HG03025 (cell line): Measurements from ENCODE around the gene DRAP1.

Experiments
- ATAC-seq: cut with Tn5 transposase; IDR thresholded peaks from one replicate; pipeline ENCODE4 v1.9.1; 2021; ENCODE audit warnings: mild to moderate bottlenecking, moderate library complexity; ENCODE audit not compliant: unreplicated experiment, low FRiP score

Gene DRAP1

DNA sequence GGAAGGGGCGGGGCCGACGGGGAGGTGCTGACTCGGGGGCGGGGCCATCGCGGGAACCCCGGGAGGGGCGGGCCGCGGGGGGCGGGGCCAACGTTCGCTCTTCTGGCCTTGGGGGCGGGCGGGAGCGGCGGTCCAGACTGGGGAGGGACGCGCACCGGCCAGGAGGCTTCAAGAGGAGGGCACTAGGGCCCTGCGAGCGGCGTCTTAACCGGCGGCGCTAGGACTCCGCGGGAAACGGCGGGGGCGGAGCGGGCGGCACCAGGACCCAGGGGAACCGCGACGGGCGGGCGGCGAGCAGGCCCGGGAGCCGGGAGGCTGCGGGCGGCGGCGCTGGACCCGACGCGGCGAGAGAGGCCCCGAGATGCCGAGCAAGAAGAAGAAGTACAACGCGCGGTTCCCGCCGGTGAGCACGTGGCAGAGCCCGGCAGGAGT is at the start of gene DRAP1:
TSS of gene DRAP1 (plus strand) at position 286 of the 432 bp plus-strand sequence. CDS start at position 362, 76 bp downstream.
- ATAC-seq, result peak; percentile 73

- ATAC-seq, result no peak
Observed at GRCh38 chr11:65869643-65870306, 49.5 kb upstream of the DRAP1 start.

DNA sequence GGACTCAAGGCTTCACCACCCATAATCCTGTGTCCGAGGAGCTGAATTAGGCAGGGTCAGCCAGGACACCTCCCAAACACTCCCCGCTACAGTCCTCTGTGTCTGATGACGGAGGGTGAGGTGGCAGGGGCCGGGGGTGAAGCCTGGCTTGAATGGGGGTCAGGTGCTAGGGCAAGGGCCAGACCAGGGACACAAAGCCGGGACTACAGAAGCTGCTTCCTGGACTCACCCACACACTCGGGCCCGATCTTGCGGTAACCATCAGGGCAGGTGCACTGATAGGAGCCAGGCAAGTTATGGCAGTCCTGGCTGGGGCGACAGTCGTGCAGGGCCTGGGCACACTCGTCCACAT is 48.9 kb upstream of the DRAP1 start:
- no peak for ATAC-seq

DNA sequence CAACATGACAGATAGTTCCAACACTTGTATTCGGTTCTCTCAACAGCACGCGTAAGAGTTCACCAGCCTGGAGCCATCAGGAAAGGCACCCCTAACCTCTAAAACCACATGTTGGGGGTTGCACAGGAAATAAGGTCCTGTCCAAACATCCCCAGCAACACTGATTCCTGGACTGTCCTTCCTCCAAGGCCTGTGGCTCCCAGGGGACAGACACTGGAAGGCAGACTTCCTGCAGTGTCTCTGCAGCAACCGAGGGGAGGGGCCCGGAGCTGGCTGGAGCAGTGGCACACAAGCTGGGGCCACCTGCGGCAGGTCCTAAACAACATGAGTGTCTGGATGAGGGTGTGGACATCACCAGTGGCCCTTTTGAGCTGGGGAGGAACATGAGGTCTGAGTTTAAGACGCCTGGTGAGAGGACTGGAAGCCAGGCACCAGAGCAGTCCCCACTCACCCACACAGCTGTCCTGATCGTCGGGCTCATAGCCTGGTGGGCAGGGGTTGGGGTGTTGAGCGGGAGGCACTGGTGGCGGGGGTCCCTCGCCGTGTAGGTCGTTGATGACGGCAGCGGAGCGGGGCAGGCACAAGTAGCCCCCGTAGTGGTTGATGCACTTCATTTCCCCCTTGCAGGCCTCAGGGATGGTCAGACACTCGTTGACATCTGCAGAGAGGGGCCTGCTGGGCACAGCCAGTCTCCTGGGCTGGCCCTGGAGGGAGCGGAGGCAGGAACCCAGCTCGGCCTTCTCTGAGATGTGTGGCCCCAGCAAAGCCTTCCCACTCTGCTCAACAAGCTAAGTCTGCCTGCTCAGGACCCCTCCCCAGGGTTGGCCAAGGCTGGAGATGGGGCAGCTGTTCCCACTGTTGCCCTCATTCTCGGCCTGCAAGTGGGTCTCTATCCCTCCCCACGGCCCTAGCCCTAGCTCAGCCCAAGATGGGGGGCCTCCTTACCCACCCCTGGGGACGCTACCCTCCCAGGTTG is 48.2 kb upstream of the DRAP1 start:
- ATAC-seq, result no peak

- no peak for ATAC-seq
Observed at GRCh38 chr11:65871811-65872548, 47.2 kb upstream of the DRAP1 start.

DNA sequence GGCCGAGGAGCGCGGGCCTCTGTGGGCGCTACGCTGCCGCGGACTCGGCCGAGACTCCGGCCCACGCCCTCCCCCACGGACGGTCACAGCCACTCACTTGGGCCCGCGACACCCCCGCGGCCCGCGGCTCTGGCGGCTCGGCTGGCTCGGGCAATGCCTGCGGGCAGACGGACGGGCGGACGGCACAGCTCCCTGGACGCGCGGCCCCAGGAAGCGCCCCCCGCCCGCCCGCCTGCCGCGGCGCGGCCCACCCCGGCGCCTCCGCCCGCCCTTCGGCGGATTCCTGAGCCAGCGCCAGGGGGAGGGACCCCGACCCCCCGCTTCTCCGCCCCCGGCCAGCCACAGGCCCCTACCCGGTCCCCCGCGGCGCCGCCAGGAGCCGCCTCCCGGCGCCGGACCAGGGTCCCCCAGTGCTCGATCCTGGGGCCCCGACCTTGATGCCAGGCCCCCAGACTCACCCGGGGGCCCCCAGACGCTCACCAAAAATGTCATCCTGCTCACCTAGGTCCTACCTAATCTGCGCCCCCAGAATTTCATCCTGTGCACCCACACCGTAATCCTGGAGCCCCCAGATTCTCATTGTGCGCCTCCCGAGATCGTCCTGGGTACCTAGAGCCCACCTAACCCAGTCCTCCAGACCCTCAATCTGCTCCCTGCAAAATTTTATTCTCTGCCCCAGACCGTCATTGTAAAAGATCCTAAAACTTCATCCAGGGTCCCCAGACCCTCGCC is 46.5 kb upstream of the DRAP1 start, which contains the start of gene EFEMP2:
TSS of gene EFEMP2 (minus strand) at position 215 of the 732 bp plus-strand sequence. CDS start 446 bp downstream, outside the sequence.
- ATAC-seq, result no peak

DNA sequence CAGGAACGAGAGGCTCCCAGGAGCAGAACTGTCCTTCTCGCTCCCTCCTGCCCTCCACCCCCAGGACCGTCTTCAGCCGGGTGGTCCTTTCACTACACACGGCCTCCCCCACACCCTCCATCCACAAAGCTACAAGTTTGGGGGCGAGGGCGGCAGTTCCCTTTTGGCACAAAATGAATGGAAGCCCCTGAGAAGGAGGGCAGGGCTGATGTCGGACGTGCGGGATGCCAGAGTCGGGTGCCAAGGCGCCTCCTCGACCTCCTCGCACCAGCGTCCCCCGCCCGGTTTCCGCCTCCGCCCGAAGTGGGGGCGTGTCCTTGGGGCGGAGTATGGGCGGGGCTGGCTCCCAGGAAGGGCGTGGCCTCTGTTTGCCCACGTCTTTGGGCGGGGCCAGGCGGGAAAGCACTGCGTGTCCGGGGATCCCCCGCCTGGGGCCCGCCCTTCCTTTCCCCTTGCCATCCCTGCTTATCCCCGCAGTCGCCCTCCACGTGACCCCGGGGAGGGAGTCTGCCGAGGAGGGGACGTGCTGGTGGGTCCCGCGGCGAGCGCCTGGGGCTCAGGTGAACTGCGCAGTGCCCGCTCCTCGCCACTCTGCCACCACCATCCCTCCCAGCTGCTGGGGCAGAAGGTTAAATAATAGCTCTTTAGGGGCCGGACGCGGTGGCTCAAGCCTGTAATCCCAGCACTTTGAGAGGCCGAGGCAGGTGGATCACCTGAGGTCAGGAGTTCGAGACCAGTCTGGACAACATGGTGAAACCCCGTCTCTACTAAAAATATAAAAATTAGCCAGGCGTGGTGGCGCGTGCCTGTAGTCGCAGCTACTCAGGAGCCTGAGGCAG is 45.7 kb upstream of the DRAP1 start:
- ATAC-seq, result peak; percentile 65

- ATAC-seq, result no peak
Observed at GRCh38 chr11:65879617-65880016, 39.6 kb upstream of the DRAP1 start, which contains the start of gene CTSW. Gene CTSW, plus strand, starts transcription at chr11:65879837. Its CDS starts 18 bp downstream, at chr11:65879855.

DNA sequence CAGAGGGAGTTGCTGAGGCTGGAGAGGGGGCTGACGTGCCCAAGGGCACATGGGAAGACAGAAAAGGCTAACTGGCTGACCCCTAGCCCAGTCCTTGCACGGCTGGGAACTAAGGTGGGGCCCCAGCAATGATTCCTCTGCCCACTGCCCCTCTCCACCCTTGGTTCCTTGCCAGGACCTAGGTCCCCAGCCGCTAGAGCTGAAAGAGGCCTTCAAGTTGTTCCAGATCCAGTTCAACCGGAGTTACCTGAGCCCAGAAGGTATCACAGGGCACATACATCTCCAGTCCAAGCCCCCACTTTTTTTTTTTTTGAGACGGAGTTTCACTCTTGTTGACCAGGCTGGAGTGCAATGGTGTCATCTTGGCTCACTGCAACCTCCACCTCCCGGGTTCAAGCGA is 39.2 kb upstream of the DRAP1 start:
- no peak for ATAC-seq

DNA sequence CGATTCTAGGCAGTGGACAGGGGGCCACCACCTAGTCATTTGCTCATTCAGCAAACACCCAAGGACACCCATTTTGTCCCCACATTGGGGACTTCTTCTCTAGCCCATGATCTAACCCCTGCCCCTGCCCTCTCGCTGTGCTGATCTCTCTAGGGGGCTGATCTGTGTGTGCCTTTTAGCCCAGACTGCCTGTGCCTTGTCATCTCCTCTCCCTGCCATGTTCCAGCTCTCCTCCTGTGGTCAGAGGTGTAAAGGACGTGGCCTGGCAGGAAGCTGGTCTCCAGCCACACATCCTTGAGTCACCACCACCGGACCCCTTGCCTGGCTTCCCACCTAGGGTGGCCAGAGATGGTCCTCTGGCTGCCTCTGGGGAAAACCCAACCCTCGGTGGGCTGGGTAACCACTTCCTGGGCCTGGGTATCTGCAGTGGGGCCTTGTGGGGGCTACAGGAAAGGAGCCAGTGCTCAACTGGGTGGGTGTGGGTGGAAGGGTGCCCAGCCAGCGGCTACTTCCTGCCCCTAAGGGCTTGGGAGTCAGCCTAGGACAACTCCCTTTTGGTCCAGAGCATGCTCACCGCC is 38.3 kb upstream of the DRAP1 start:
- no peak for ATAC-seq

- ATAC-seq, result no peak
Observed at GRCh38 chr11:65882120-65883057, 36.8 kb upstream of the DRAP1 start.

- no peak for ATAC-seq
Observed at GRCh38 chr11:65883058-65883761, 36.0 kb upstream of the DRAP1 start.

- no peak for ATAC-seq
Observed at GRCh38 chr11:65883786-65884715, 35.2 kb upstream of the DRAP1 start.

DNA sequence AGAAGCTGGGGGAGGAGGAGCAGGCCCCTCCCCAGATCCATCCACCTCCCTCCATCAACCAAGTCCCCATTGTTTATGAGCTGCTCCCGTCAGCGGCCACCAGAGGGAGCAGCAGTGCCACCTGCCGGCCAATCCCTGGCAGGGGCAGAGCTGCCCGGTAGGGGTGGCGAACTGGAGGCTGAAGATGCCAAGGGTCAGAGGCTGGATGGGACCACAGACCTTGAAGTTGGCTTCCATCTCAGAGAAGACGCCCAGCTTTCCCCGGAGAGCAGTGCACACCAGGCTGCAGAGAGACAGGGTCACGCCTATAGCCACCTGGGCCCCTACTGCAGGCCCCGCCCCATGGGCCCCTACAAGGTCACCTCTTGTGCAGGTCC is 34.5 kb upstream of the DRAP1 start:
- no peak for ATAC-seq

GRCh38 chr11:65885231-65885630 is 34.0 kb upstream of the DRAP1 start:
- no peak for ATAC-seq
